Ishikawa (cell line): ENCODE measurements around the gene MRGPRX2.

ENCODE experiments used
- CEBPB ChIP-seq: IDR thresholded peaks from 2 replicates; pipeline ENCODE4 v1.6.1; 2012
- CREB1 ChIP-seq: IDR thresholded peaks from 2 replicates; pipeline ENCODE4 v1.6.1; 2012; ENCODE audit warnings: low read depth
- EGR1 ChIP-seq: IDR thresholded peaks from 2 replicates; pipeline ENCODE4 v1.6.1; 2012
- EP300 ChIP-seq: IDR thresholded peaks from 2 replicates; pipeline ENCODE4 v1.6.1; 2012; ENCODE audit warnings: borderline replicate concordance
- FOXM1 ChIP-seq: IDR thresholded peaks from 2 replicates; pipeline ENCODE4 v1.6.1; 2012; ENCODE audit warnings: low read depth, borderline replicate concordance
- MAX ChIP-seq: IDR thresholded peaks from 2 replicates; pipeline ENCODE4 v1.6.1; 2012
- NFIC ChIP-seq: IDR thresholded peaks from 2 replicates; pipeline ENCODE4 v1.6.1; 2012
- RAD21 ChIP-seq: IDR thresholded peaks from 2 replicates; pipeline ENCODE4 v1.6.1; 2012; ENCODE audit warnings: low read depth
- TAF1 ChIP-seq: IDR thresholded peaks from 2 replicates; pipeline ENCODE4 v1.6.1; 2012; ENCODE audit warnings: low read depth, mild to moderate bottlenecking
- TCF12 ChIP-seq: IDR thresholded peaks from 2 replicates; pipeline ENCODE4 v1.6.1; 2012; ENCODE audit warnings: low read depth
- TEAD4 ChIP-seq: IDR thresholded peaks from 2 replicates; pipeline ENCODE4 v1.6.1; 2012
- YY1 ChIP-seq: IDR thresholded peaks from 2 replicates; pipeline ENCODE4 v1.6.1; 2012; ENCODE audit warnings: low read depth
- ZBTB7A ChIP-seq: IDR thresholded peaks from 2 replicates; pipeline ENCODE4 v1.6.1; 2012; ENCODE audit warnings: low read depth
- TF ChIP-seq, protein P1 (sequence below): IDR thresholded peaks from 2 replicates; pipeline ENCODE4 v1.6.1; 2012
- TF ChIP-seq, protein P2 (sequence below): IDR thresholded peaks from 2 replicates; pipeline ENCODE4 v1.6.1; 2012; ENCODE audit warnings: low read depth, mild to moderate bottlenecking

MRGPRX2 gene

GRCh38 chr11:19032990-19033389 lies 27.5 kb downstream of the MRGPRX2 start:
- TF ChIP-seq YY1 (no peak), MAX (no peak), CREB1 (no peak), NFIC (no peak), TEAD4 (no peak), EP300 (no peak), ZBTB7A (no peak), FOXM1 (no peak), RAD21 (no peak), CEBPB (no peak), TAF1 (no peak), EGR1 (no peak), TCF12 (no peak)
- TF ChIP-seq, protein P1, sequence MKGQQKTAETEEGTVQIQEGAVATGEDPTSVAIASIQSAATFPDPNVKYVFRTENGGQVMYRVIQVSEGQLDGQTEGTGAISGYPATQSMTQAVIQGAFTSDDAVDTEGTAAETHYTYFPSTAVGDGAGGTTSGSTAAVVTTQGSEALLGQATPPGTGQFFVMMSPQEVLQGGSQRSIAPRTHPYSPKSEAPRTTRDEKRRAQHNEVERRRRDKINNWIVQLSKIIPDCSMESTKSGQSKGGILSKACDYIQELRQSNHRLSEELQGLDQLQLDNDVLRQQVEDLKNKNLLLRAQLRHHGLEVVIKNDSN: no peak
- TF ChIP-seq, protein P2, sequence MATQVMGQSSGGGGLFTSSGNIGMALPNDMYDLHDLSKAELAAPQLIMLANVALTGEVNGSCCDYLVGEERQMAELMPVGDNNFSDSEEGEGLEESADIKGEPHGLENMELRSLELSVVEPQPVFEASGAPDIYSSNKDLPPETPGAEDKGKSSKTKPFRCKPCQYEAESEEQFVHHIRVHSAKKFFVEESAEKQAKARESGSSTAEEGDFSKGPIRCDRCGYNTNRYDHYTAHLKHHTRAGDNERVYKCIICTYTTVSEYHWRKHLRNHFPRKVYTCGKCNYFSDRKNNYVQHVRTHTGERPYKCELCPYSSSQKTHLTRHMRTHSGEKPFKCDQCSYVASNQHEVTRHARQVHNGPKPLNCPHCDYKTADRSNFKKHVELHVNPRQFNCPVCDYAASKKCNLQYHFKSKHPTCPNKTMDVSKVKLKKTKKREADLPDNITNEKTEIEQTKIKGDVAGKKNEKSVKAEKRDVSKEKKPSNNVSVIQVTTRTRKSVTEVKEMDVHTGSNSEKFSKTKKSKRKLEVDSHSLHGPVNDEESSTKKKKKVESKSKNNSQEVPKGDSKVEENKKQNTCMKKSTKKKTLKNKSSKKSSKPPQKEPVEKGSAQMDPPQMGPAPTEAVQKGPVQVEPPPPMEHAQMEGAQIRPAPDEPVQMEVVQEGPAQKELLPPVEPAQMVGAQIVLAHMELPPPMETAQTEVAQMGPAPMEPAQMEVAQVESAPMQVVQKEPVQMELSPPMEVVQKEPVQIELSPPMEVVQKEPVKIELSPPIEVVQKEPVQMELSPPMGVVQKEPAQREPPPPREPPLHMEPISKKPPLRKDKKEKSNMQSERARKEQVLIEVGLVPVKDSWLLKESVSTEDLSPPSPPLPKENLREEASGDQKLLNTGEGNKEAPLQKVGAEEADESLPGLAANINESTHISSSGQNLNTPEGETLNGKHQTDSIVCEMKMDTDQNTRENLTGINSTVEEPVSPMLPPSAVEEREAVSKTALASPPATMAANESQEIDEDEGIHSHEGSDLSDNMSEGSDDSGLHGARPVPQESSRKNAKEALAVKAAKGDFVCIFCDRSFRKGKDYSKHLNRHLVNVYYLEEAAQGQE: no peak

DNA sequence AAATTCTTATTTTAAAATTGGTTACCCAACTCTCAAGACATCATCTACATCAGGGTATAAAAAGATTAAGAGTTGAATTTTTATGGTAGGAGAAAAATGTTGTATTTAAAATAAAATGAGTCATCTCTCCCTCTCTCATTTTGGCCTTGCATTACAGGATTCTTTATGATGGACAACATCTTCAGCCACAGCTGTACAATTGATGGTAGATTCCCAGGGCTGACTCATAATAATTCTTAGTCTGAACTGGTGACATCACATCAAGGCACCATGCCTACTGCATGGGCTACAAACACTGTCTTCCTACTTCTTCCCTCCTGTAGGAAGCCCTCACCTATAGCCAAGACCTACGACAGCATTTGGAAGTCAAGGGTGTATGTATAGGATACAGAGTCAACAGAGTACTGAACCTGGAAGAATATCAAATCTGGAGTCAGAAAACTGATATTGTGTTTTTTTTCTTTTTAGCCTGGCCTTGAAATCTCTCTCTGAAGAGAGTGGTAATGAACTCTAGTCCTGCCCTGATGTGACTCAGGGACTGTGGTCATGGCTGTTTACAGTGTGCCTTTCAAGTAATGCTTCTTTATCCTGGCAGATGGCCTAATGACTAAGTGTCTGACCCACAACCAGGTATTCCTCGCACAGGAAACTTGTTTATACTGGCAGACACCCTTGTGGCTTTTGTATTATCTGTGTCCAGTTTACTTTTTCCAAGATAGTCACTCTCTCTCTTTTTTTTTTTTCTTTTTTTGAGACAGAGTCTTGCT lies 32.5 kb downstream of the MRGPRX2 start:
- TF ChIP-seq EGR1 (no peak), RAD21 (no peak), TCF12 (no peak)
- TF ChIP-seq, protein P2: no peak

DNA sequence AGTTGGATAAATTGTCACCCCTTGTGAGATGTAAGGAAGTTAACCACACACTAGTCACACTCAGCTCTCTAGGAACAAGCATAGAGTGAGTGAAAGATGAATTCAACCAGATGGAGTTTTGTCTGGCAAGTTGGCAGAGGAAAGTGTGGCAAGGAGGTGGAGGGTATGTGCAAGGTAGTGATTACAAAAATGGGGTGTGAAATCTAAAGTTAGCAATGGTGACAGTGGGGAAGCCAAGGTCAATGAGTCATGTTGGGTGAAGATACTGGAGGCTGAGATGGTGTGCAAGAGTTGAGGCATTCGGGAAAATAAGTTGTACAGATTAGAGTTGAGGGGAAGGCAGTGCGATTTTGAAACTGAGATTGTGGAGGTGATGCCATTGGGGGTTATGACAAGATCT lies 33.7 kb downstream of the MRGPRX2 start:
- no peak for TF ChIP-seq TCF12
- TF ChIP-seq, protein P2: no peak
- no peak for TF ChIP-seq MAX
- TF ChIP-seq, protein P1: no peak
- TF ChIP-seq FOXM1: no peak
- TF ChIP-seq RAD21: no peak
- TF ChIP-seq EGR1: no peak
- TF ChIP-seq TEAD4: no peak
- no peak for TF ChIP-seq TAF1
- no peak for TF ChIP-seq ZBTB7A
- TF ChIP-seq EP300: no peak
- TF ChIP-seq CEBPB: no peak
- no peak for TF ChIP-seq YY1
- no peak for TF ChIP-seq CREB1
- no peak for TF ChIP-seq NFIC

- TF ChIP-seq TAF1 (no peak), YY1 (no peak), FOXM1 (no peak), CEBPB (no peak), EP300 (no peak), EGR1 (no peak), MAX (no peak), CREB1 (no peak), TCF12 (no peak), ZBTB7A (no peak), RAD21 (no peak), TEAD4 (no peak), NFIC (no peak)
- TF ChIP-seq, protein P2: no peak
- TF ChIP-seq, protein P1: no peak
These were observed 34.8 kb downstream of the MRGPRX2 start for GRCh38 chr11:19025481-19026406.
